Measurements from ENCODE around the gene LYST. TPM values are rescaled to one million over a fixed set of nuclear protein-coding genes. Genes with fewer than 3 reads are reported as not detected.

The LYST gene
- total and polyA plus RNA-seq, 2 experiments from 2014 or later: 3.0 to 6.1 TPM

- WGBS (ENCODE audit: low lambda C conversion rate, missing lambda C conversion rate): 87% methylated on average over 9 of the region's 9 CpGs
- H3K79me2 ChIP-seq: no peaks in the 10 kb centered on the region
- H3K36me3 ChIP-seq (replicated peaks; ENCODE audit: insufficient read depth, low read depth): no peaks in the 10 kb centered on the region
- H3K9me3 ChIP-seq (ENCODE audit: low read depth): no peaks in the 10 kb centered on the region
- peaks cover 13% of the 10 kb centered on the region for H3K4me1 ChIP-seq (ENCODE audit: insufficient read depth)
- H3K27ac ChIP-seq: no peak overlapping the region
- no peaks in the 10 kb centered on the region for H3K9me2 ChIP-seq (replicated peaks; ENCODE audit: insufficient read depth)
- no peaks in the 10 kb centered on the region for H4K20me1 ChIP-seq (ENCODE audit: insufficient read depth, poor library complexity, severe bottlenecking)
- H2AFZ ChIP-seq: no peak overlapping the region
- H3K4me3 ChIP-seq: no peak overlapping the region
- DNase-seq (ENCODE audit: low spot score): no peak
- H3K4me2 ChIP-seq: no peak overlapping the region
- H3K27me3 ChIP-seq: peaks cover 23% of the 10 kb centered on the region
- TF ChIP-seq EZH2 (IDR thresholded peaks at IDR 0.05; ENCODE audit: borderline replicate concordance) (no peak), CTCF (IDR thresholded peaks at IDR 0.05; ENCODE audit: poor library complexity) (no peak), EZH2phosphoT487 (IDR thresholded peaks at IDR 0.05; ENCODE audit: low read depth, severe bottlenecking, unreplicated experiment) (no peak)
Measured at GRCh38 chr1:235646463-235646862, 220.2 kb downstream of the LYST start.

- peaks cover 17% of the 10 kb centered on the region for H3K27me3 ChIP-seq
- no peak for DNase-seq (ENCODE audit: low spot score)
- H2AFZ ChIP-seq: no peak overlapping the region
- no peak overlapping the region for H3K4me3 ChIP-seq
- no peaks in the 10 kb centered on the region for H4K20me1 ChIP-seq (ENCODE audit: insufficient read depth, poor library complexity, severe bottlenecking)
- TF ChIP-seq EZH2phosphoT487 (IDR thresholded peaks at IDR 0.05; ENCODE audit: low read depth, severe bottlenecking, unreplicated experiment) (no peak), EZH2 (IDR thresholded peaks at IDR 0.05; ENCODE audit: borderline replicate concordance) (no peak), CTCF (IDR thresholded peaks at IDR 0.05; ENCODE audit: poor library complexity) (no peak)
- H3K4me1 ChIP-seq (ENCODE audit: insufficient read depth): peaks cover 13% of the 10 kb centered on the region
- H3K79me2 ChIP-seq: no peaks in the 10 kb centered on the region
- H3K9me3 ChIP-seq (ENCODE audit: low read depth): no peaks in the 10 kb centered on the region
- H3K36me3 ChIP-seq (replicated peaks; ENCODE audit: insufficient read depth, low read depth): no peaks in the 10 kb centered on the region
- no peak overlapping the region for H3K27ac ChIP-seq
- H3K9me2 ChIP-seq (replicated peaks; ENCODE audit: insufficient read depth): no peaks in the 10 kb centered on the region
- 87% methylated on average over 13 of the region's 13 CpGs for WGBS (ENCODE audit: low lambda C conversion rate, missing lambda C conversion rate)
- no peak overlapping the region for H3K4me2 ChIP-seq
Measured at GRCh38 chr1:235644693-235645305, 221.9 kb downstream of the LYST start.

- no peak overlapping the region for H3K27ac ChIP-seq
- no peaks in the 10 kb centered on the region for H3K36me3 ChIP-seq (replicated peaks; ENCODE audit: insufficient read depth, low read depth)
- H3K4me1 ChIP-seq (ENCODE audit: insufficient read depth): peaks cover 11% of the 10 kb centered on the region
- no peak overlapping the region for H3K4me3 ChIP-seq
- TF ChIP-seq EZH2 (IDR thresholded peaks at IDR 0.05; ENCODE audit: borderline replicate concordance): no peak
- TF ChIP-seq CTCF (IDR thresholded peaks at IDR 0.05; ENCODE audit: poor library complexity): no peak
- no peak for TF ChIP-seq EZH2phosphoT487 (IDR thresholded peaks at IDR 0.05; ENCODE audit: low read depth, severe bottlenecking, unreplicated experiment)
- 91% methylated on average over 23 of the region's 23 CpGs for WGBS (ENCODE audit: low lambda C conversion rate, missing lambda C conversion rate)
- H3K27me3 ChIP-seq: peaks cover 17% of the 10 kb centered on the region
- H3K9me3 ChIP-seq (ENCODE audit: low read depth): no peaks in the 10 kb centered on the region
- DNase-seq (ENCODE audit: low spot score): no peak
- H3K9me2 ChIP-seq (replicated peaks; ENCODE audit: insufficient read depth): no peaks in the 10 kb centered on the region
- H3K4me2 ChIP-seq: no peak overlapping the region
- no peaks in the 10 kb centered on the region for H4K20me1 ChIP-seq (ENCODE audit: insufficient read depth, poor library complexity, severe bottlenecking)
- H2AFZ ChIP-seq: no peak overlapping the region
- no peaks in the 10 kb centered on the region for H3K79me2 ChIP-seq
Measured at GRCh38 chr1:235643837-235644692, 222.6 kb downstream of the LYST start.

Data from hepatocyte (in vitro differentiated cells).